ENCODE data around the gene CFAP251. TPM values are rescaled to one million over a fixed set of nuclear protein-coding genes. Genes with fewer than 3 reads are reported as not detected.
"Not testable (repeated sequence)": the region's sequence is repeated elsewhere in the genome, so short reads cannot be mapped to it uniquely, and the experiment has no call there.

CFAP251 gene
- total RNA-seq, 4 donors from 2014 or later: 0.67 to 1.1 (median 0.95) TPM; not detected in 1

GRCh38 chr12:121889274-121889624 lies 29.1 kb upstream of the CFAP251 start:
- Histone ChIP-seq H3K27ac (peak overlapping the region; percentile 91 to 95 (median 92)), H3K4me3 (peak overlapping the region; percentile 60 to 78 (median 67)), H3K27me3 (no peaks in the 10 kb centered on the region), H3K9me3 (no peaks in the 10 kb centered on the region), H3K36me3 (no peaks in the 10 kb centered on the region), H3K4me1 (peaks cover 0 to 48% (median 12%) of the 10 kb centered on the region in 4 donors)
- no peak for TF ChIP-seq POLR2A (IDR thresholded peaks at IDR 0.05)
- no peak for TF ChIP-seq CTCF (IDR thresholded peaks at IDR 0.05)
- no peak for DNase-seq

GRCh38 chr12:121889661-121890060 lies 28.7 kb upstream of the CFAP251 start:
- peak overlapping the region in 2 of 4 donors; percentile 91 for H3K27ac ChIP-seq
- H3K4me1 ChIP-seq: peaks cover 0 to 50% (median 12%) of the 10 kb centered on the region in 4 donors
- not testable (repeated sequence) for H3K36me3 ChIP-seq, H3K27me3 ChIP-seq, DNase-seq, H3K9me3 ChIP-seq
- H3K4me3 ChIP-seq: peak overlapping the region; percentile 60 to 78 (median 67)

GRCh38 chr12:121892673-121893561 lies 25.5 kb upstream of the CFAP251 start:
- peaks cover 0 to 34% (median 0%) of the 10 kb centered on the region in 3 donors for H3K36me3 ChIP-seq
- no peak for DNase-seq
- H3K27ac ChIP-seq: no peak overlapping the region
- no peak overlapping the region for H3K4me3 ChIP-seq
- TF ChIP-seq CTCF (IDR thresholded peaks at IDR 0.05): no peak
- no peak for TF ChIP-seq POLR2A (IDR thresholded peaks at IDR 0.05)
- no peaks in the 10 kb centered on the region for H3K27me3 ChIP-seq
- no peaks in the 10 kb centered on the region for H3K9me3 ChIP-seq
- H3K4me1 ChIP-seq: peaks cover 0 to 50% (median 11%) of the 10 kb centered on the region in 4 donors

- H3K36me3 ChIP-seq: peaks cover 0 to 44% (median 0%) of the 10 kb centered on the region in 3 donors
- H3K4me3 ChIP-seq: no peak overlapping the region
- no peak for DNase-seq
- H3K27ac ChIP-seq: no peak overlapping the region
- H3K4me1 ChIP-seq: peaks cover 0 to 50% (median 10%) of the 10 kb centered on the region in 4 donors
- H3K27me3 ChIP-seq: no peaks in the 10 kb centered on the region
- no peaks in the 10 kb centered on the region for H3K9me3 ChIP-seq
- TF ChIP-seq POLR2A (IDR thresholded peaks at IDR 0.05): no peak
- no peak for TF ChIP-seq CTCF (IDR thresholded peaks at IDR 0.05)
Measured at GRCh38 chr12:121893961-121894460, 24.4 kb upstream of the CFAP251 start.

GRCh38 chr12:121894633-121895032 lies 23.8 kb upstream of the CFAP251 start:
- no peaks in the 10 kb centered on the region for H3K27me3 ChIP-seq
- H3K9me3 ChIP-seq: no peaks in the 10 kb centered on the region
- peaks cover 0 to 45% (median 5%) of the 10 kb centered on the region in 4 donors for H3K4me1 ChIP-seq
- peaks cover 0 to 50% (median 0%) of the 10 kb centered on the region in 3 donors for H3K36me3 ChIP-seq
- DNase-seq: no peak
- H3K27ac ChIP-seq: no peak overlapping the region
- no peak overlapping the region for H3K4me3 ChIP-seq
- TF ChIP-seq CTCF (IDR thresholded peaks at IDR 0.05) (peak in 1 of 6 experiments; percentile 10), POLR2A (IDR thresholded peaks at IDR 0.05) (no peak)

GRCh38 chr12:121898287-121898686 lies 20.1 kb upstream of the CFAP251 start:
- H3K4me1 ChIP-seq: peaks cover 0 to 12% (median 0%) of the 10 kb centered on the region in 4 donors
- no peak for DNase-seq
- H3K27me3 ChIP-seq: no peaks in the 10 kb centered on the region
- TF ChIP-seq POLR2A (IDR thresholded peaks at IDR 0.05) (no peak), CTCF (IDR thresholded peaks at IDR 0.05) (no peak)
- no peak overlapping the region for H3K27ac ChIP-seq
- no peak overlapping the region for H3K4me3 ChIP-seq
- no peaks in the 10 kb centered on the region for H3K9me3 ChIP-seq
- H3K36me3 ChIP-seq: peaks cover 0 to 85% (median 0%) of the 10 kb centered on the region in 3 donors
